KOPT-K1 (cell line): ENCODE measurements around the gene OGFOD3.

Source experiments
- H3K27ac ChIP-seq: fragments of 200-600 bp; sonication (generic); 2 replicates; pipeline ENCODE4 v1.5.1; 2016; ENCODE audit warnings: antibody characterized with exemption, mild to moderate bottlenecking, low read depth, low read length; ENCODE audit not compliant: poor library complexity, severe bottlenecking
- H3K36me3 ChIP-seq: fragments of 200-600 bp; sonication (generic); 2 replicates; pipeline ENCODE4 v1.5.1; 2017; ENCODE audit warnings: antibody characterized with exemption, mild to moderate bottlenecking, low read length, moderate library complexity; ENCODE audit not compliant: insufficient read depth
- H3K9me3 ChIP-seq: fragments of 200-600 bp; sonication (generic); 2 replicates; pipeline ENCODE4 v1.5.1; 2017; ENCODE audit warnings: antibody characterized with exemption, low read length, mild to moderate bottlenecking; ENCODE audit not compliant: insufficient read depth, poor library complexity, severe bottlenecking

OGFOD3 gene

DNA sequence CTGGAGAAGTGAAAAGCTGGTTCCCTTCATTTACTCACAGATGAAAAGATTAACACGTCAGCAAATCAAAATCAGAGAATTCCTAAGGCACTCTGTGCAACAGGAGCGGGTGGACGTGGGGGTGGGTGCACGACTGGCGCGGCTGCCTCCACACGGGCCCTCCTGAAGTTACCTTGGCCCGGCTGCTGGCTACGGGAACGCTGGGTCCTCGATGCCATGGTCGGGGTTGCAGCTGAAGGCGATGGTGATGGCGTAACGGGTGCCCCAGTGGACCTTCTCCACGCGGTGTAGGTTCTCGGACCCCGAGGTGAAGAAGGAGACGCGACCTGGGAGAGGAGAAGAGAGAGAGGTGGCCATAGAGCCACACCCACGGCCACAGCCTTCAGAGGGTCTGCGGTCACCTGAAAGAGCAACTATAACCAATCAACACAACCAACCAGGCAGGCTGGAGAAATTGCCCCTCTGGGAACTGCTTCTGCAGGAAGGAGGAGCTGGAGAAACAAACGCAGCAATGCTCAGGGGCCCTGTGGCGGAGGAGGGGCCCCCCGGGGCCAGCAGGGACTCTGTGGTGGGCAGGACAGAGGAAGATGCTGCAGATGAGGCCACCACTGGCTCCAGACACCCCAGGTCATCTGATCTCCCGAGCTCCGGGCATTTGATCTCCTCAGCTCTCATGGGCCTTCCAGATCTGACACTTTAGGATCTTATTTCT lies 26.0 kb downstream of the OGFOD3 start:
- no peak overlapping the region for H3K27ac ChIP-seq
- no peaks in the 10 kb centered on the region for H3K9me3 ChIP-seq
- H3K36me3 ChIP-seq = peaks cover 44% of the 10 kb centered on the region

DNA sequence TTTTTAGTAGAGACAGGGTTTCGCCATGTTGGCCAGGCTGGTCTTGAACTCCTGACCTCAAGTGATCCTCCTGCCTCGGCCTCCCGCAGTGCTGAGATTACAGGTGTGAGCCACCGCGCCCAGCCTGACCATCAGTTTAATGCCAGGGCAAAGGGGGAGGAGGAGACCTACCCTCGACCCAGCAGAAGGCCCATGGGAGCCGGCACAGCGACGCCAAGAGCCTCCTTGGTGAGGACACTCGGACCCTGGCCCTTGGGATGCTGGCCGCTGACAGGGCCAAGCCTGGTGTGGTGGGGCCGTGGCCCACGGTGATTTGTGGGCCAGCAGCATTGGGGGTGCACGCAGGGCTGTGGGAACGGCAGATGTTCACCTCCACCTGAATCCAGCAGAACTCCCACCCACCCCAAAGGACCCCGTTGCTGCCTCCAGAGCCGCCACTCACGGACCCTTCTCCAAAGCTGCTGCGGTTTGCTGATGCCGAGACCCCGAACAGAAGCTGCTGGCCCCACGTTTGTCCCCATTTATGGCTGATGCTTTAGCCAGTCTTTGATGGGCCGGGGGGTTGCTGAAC lies 26.8 kb downstream of the OGFOD3 start:
- Histone ChIP-seq H3K36me3 (peaks cover 42% of the 10 kb centered on the region), H3K27ac (no peak overlapping the region), H3K9me3 (no peaks in the 10 kb centered on the region)

DNA sequence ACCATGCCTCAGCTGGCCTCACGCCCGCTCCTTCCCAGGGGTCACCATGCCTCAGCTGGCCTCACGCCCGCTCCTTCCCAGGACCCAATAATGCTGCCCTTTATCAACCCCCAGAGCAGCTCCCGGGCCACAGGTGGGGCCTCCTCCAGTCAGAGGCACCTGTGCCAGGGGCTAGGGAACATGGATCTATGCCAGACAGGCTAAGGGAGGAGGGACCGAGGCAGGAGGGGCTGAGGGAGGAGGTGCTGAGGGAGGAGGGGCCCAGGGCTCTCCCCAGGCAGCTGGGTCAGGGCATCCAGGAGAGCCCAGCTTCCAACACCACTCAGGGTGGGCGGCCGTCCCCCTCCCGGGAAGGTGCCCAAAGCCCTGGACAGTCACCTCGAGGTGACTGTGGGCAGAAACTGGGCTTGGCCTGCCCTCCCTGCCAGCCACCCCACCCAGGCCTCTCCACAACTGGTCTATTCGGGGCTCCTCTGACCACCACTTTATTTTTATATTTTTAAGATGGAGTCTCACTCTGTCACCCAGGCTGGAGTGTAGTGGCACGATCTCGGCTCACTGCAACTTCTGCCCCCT lies 27.4 kb downstream of the OGFOD3 start:
- Histone ChIP-seq H3K36me3 (peaks cover 37% of the 10 kb centered on the region), H3K9me3 (no peaks in the 10 kb centered on the region), H3K27ac (no peak overlapping the region)

DNA sequence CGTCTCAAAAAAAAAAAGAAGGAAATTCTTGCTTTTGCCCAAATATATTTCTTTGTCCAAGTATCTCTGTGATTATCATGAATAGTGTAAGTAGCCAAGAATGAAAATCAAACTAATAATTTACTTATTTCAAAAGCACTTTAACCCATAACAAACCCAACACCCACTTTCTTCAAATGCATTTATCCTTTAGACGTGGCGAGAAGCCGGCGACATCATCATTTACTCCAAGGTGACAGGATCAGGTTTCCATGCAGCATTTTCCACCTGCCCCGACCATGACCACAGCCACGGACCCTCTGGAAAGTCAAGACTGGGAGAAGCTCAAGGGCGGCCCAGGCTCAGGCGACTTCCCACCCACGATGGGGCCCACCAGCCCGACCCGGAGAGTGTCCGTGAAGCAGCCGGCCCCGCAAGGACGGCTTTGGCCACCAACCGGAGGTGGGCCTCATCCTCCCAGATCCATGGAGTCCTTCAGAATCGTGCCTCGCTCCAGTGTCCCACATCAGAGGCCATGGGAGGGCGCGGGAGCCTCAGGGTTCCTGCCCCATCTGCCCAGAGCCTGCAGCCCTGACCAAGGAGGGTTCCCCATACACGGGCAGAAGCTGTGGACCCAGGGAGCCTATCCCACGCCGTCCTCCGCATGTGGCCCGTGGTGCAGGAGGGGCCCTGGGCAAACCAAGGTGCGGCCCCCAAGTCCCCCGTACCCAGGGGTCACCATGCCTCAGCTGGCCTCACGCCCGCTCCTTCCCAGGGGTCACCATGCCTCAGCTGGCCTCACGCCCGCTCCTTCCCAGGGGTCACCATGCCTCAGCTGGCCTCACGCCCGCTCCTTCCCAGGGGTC lies 28.1 kb downstream of the OGFOD3 start:
- Histone ChIP-seq H3K27ac (no peak overlapping the region), H3K36me3 (peaks cover 37% of the 10 kb centered on the region), H3K9me3 (no peaks in the 10 kb centered on the region)

DNA sequence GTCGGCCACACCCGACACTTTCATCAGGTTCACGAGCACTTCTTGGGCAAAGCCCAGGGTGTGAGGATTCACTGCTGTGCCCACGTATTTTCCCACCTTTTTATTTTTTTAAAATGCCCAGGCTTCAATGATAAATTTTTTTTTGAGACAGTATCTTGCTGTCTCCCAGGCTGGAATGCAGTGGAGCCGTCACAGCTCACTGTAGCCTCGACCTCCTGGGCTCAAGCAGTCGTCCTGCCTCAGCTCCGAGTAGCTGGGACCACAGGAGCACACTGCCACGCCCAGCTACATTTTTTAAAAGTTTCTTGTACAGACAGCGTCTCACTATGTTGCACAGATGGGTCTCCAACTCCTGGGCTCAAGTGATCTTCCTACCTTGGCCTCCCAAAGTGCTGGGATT lies 29.0 kb downstream of the OGFOD3 start:
- no peaks in the 10 kb centered on the region for H3K9me3 ChIP-seq
- no peak overlapping the region for H3K27ac ChIP-seq
- H3K36me3 ChIP-seq = peaks cover 35% of the 10 kb centered on the region

DNA sequence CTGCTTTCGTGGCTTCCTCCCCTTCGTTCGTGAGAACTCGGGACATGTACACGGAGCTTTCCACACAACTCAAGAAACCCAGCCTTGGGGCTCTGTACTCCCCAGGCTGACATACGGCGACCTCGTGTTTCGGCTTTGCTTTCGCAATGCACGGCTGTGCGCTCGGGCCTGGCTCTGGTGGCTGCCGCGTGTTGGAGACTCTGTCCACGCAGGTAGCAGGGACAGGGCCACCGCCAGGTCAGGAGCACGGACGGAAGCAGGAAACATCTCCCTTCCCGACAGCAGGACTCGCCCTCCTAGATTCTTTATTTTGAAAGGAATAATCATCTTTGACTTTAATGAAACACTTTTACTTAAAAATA lies 29.5 kb downstream of the OGFOD3 start:
- no peak overlapping the region for H3K27ac ChIP-seq
- H3K36me3 ChIP-seq = peaks cover 30% of the 10 kb centered on the region
- no peaks in the 10 kb centered on the region for H3K9me3 ChIP-seq

DNA sequence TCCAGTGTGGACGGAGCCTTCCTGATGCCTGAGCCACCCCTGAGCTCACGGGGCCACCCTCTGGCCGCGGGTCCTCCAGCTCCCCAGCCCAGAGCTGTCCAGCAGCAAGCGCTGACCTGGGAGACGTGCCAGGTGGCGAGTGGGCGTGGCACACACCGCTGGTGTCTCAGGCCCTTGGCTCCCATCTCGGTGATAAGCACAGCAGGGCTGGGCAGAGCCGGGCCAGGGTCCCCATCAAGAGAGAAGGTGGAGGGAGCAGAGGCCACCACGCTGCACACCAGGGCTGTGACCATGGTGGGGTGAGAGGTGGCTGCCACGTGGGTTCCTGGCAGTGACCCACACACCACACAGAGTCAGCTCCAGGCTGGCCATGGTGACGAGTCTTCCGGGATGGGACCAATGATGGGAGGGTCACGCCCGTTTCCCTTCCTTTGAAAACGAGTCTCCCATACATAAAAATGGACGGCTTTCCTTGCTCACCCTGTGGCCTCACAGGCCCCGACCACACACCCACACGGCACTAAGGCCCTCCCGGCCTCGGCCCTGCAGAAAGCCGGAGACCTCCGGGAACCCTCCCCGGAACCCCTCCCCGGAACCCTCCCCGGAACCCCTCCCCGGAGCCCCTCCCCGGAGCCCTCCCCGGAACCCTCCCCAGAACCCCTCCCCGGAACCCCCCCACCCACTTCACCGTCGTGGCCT lies 30.0 kb downstream of the OGFOD3 start:
- H3K36me3 ChIP-seq = peaks cover 25% of the 10 kb centered on the region
- no peak overlapping the region for H3K27ac ChIP-seq
- no peaks in the 10 kb centered on the region for H3K9me3 ChIP-seq

DNA sequence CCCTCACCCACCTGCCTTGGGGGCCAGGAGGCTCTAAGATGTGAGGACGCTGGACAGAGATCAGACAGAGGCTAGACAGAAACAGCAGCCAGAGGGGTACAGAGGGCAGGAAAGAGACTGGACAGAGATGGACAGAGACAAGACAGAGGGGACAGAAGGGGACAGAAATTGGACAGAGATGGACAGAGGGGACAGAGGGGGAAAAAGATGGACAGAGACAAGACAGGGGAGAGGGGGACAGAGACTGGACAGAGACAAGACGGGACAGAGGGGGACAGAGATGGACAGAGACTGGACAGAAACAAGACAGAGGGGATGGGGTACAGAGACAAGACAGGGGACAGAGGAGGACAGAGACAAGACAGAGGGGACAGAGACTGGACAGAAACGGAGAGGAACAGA lies 30.7 kb downstream of the OGFOD3 start:
- Histone ChIP-seq H3K9me3 (no peaks in the 10 kb centered on the region), H3K36me3 (peaks cover 19% of the 10 kb centered on the region), H3K27ac (no peak overlapping the region)

DNA sequence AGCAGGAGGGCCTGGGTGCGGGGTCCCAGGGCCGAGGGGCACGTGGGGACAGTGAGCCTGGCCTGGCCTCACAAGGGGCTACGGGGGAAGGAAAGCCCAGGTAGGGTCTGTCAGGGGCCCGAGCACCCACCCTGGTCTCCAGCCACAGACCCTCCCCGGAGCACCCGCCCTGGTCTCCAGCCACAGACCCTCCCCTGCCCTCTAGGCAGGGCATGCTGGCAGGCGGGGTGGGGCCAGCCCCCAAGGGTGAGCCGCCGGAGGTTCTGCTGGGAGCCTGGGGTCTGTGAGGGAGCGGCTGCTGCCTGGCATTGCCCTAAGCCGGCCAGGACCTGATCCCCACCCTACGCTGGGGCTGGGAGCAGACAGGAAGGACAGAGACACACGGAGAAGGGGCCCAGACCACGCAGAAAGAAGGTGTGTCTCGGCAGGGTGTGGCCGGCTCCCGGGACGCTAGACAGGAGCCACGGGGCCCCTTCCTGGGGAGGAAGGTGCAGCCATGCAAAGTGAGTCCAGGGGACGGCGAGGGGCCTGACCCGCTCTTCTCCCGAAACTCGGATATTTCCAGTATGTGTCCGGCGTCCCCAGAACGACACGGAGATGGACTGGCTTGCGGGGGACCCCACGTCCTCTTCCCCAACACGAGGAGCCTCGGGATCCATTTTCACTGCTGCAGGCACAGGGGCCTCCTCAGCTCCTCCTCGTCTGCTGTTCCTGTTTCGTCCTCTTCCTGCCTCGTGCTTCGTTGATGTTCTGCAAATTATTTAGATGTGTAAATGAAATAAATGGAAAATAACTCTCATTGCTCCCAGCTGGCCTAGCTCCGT lies 31.3 kb downstream of the OGFOD3 start:
- Histone ChIP-seq H3K27ac (no peak overlapping the region), H3K9me3 (no peaks in the 10 kb centered on the region), H3K36me3 (peaks cover 13% of the 10 kb centered on the region)

DNA sequence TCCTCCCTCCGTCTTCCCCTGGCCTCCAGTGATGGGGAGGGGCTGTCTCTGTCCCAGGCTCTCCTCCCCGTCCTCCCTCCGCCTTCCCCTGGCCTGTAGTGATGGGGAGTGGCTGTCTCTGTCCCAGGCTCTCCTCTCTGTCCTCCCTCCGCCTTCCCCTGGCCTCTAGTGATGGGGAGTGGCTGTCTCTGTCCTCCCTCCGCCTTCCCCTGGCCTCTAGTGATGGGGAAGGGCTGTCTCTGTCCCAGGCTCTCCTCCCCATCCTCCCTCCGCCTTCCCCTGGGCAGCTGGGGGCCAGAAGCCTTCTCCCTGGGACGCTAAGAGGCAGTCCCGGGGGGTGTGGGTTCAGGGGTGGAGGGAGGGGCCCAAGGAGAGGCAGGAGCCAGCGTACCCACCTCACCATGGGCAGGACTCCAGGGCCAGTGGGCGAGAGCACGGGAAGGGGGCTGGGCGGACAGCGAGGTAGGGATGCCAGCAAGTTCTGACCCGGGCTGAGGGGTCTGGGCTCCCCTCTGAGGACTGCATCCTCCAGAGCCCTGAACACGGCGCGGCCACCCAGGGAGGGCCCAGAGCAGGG lies 32.0 kb downstream of the OGFOD3 start:
- Histone ChIP-seq H3K9me3 (no peaks in the 10 kb centered on the region), H3K36me3 (0 out of 2 replicates have a peak, but pooled peaks cover 5% of the 10 kb centered on the region), H3K27ac (no peak overlapping the region)

DNA sequence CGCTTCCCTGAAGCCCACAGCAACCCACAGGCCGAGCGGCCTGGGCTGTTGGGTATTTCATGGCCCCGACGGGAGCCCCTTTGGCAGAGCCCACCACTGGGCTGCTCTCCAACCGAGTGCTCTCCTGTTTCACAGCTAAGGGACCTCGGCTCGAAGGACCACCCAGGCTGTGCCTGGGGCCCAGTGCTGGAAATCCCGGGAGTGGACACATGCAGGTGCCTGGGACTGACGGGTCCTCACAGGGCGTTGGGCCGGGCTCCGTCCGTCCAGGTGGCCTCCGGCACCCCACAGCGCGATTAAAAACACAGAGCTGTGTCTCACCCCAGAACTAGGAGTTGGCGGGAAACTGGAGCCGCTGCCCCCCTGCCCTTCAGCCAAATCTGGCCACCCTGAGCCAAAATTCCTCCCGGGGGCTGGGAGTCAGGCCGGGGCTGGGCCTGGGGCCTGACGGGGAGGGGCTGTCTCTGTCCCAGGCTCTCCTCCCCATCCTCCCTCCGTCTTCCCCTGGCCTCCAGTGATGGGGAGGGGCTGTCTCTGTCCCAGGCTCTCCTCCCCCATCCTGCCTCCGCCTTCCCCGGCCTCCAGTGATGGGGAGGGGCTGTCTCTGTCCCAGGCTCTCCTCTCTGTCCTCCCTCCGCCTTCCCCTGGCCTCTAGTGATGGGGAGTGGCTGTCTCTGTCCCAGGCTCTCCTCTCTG lies 32.7 kb downstream of the OGFOD3 start:
- H3K36me3 ChIP-seq = 0 out of 2 replicates have a peak, but pooled peaks cover 3% of the 10 kb centered on the region
- H3K27ac ChIP-seq = no peak overlapping the region
- no peaks in the 10 kb centered on the region for H3K9me3 ChIP-seq

DNA sequence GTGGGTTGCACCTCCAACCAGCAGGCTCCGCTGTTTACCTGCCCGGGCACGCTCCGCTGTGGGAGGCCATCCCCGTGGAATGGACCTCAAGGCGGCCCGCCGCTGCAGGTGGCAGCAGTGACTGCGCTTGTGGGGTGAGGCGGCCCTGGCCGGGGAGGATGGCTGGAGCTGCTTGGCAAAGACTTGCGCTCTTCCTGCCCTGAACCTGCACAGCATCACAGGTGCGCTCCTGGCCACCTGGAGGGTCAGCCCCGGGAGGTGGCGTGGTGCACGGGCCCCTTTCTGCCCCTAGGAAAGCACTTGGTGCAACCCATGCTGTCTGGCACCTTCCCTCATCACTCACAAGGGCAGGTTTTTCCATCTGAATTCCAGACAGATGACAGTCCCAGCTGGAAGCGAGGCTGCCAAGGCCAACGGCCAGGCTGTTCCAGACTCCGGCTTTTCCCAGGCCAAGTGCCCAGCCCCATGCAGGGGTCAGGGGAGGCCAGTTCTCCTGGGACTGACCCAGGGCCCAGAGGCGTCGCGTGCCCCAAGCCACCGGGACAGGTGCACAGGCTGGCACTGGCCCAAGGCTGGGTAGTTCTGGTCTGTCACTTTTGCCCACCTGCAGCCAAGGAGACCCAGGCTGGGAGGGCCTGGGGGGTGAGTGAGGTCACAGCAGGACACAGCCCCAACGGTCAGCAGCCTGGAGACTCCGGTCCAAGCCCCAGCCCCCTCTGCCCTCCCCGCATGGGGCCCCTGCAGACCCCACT lies 33.5 kb downstream of the OGFOD3 start:
- H3K9me3 ChIP-seq = no peaks in the 10 kb centered on the region
- no peak overlapping the region for H3K27ac ChIP-seq
- H3K36me3 ChIP-seq = no peaks in the 10 kb centered on the region
